CD4-positive, alpha-beta T cell treated with Interleukin-17A for 1 hour (primary cell): ENCODE results near the gene MAN2A2.
"Not testable (repeated sequence)": the region's sequence is repeated elsewhere in the genome, so short reads cannot be mapped to it uniquely, and the experiment has no call there.

ENCODE experiments used
- DNase-seq: peaks from one replicate; pipeline ENCODE4 v3.0.0-alpha.2; 2020

The MAN2A2 gene

GRCh38 chr15:90922712-90923322, 19.7 kb downstream of the MAN2A2 start:
- not testable (repeated sequence) for DNase-seq

- no peak for DNase-seq
These were observed 21.3 kb downstream of the MAN2A2 start for GRCh38 chr15:90924375-90924774.

GRCh38 chr15:90926766-90927165, 23.7 kb downstream of the MAN2A2 start:
- DNase-seq, result not testable (repeated sequence)

- not testable (repeated sequence) for DNase-seq
These were observed 25.0 kb downstream of the MAN2A2 start for GRCh38 chr15:90928106-90928505.

GRCh38 chr15:90929246-90930019, 26.3 kb downstream of the MAN2A2 start:
- no peak for DNase-seq

GRCh38 chr15:90930861-90931574, 27.9 kb downstream of the MAN2A2 start:
- DNase-seq, result no peak

GRCh38 chr15:90931575-90931827, 28.4 kb downstream of the MAN2A2 start:
- no peak for DNase-seq

GRCh38 chr15:90931828-90932659, 28.9 kb downstream of the MAN2A2 start, which contains the start of gene HDDC3:
HDDC3 (minus strand) TSS chr15:90932549; CDS start chr15:90932540, 9 bp downstream.
- peak; percentile 91 for DNase-seq

- no peak for DNase-seq
These were observed 29.5 kb downstream of the MAN2A2 start for GRCh38 chr15:90932660-90932991.

GRCh38 chr15:90933301-90933700, 30.2 kb downstream of the MAN2A2 start:
- no peak for DNase-seq

- DNase-seq, result peak; percentile 89
These were observed 31.3 kb downstream of the MAN2A2 start for GRCh38 chr15:90934256-90934948.

GRCh38 chr15:90934949-90935751, 32.0 kb downstream of the MAN2A2 start, which contains the start of gene UNC45A:
UNC45A (plus strand) TSS chr15:90935285; CDS start chr15:90935325, 40 bp downstream.
- peak; percentile 94 for DNase-seq

- DNase-seq, result no peak
These were observed 33.7 kb downstream of the MAN2A2 start for GRCh38 chr15:90936823-90937222.

- DNase-seq, result no peak
These were observed 35.2 kb downstream of the MAN2A2 start for GRCh38 chr15:90938261-90938660.

GRCh38 chr15:90939756-90940155, 36.7 kb downstream of the MAN2A2 start:
- no peak for DNase-seq

GRCh38 chr15:90941038-90941437, 37.9 kb downstream of the MAN2A2 start:
- no peak for DNase-seq

- DNase-seq, result no peak
These were observed 39.4 kb downstream of the MAN2A2 start for GRCh38 chr15:90942354-90943120.

- DNase-seq, result no peak
These were observed 42.0 kb downstream of the MAN2A2 start for GRCh38 chr15:90945091-90945490.

GRCh38 chr15:90946538-90946937, 43.4 kb downstream of the MAN2A2 start:
- no peak for DNase-seq

- no peak for DNase-seq
These were observed 44.0 kb downstream of the MAN2A2 start for GRCh38 chr15:90946941-90947576.
